CD4-positive, alpha-beta T cell treated with Interleukin-15 for 4 hours (primary cell): Measurements from ENCODE around the gene ATF1.
"Not testable (repeated sequence)": the region's sequence is repeated elsewhere in the genome, so short reads cannot be mapped to it uniquely, and the experiment has no call there.

Experiments
- DNase-seq: peaks from one replicate; pipeline ENCODE4 v3.0.0-alpha.2; 2020; ENCODE audit warnings: low spot score

Gene ATF1

DNA sequence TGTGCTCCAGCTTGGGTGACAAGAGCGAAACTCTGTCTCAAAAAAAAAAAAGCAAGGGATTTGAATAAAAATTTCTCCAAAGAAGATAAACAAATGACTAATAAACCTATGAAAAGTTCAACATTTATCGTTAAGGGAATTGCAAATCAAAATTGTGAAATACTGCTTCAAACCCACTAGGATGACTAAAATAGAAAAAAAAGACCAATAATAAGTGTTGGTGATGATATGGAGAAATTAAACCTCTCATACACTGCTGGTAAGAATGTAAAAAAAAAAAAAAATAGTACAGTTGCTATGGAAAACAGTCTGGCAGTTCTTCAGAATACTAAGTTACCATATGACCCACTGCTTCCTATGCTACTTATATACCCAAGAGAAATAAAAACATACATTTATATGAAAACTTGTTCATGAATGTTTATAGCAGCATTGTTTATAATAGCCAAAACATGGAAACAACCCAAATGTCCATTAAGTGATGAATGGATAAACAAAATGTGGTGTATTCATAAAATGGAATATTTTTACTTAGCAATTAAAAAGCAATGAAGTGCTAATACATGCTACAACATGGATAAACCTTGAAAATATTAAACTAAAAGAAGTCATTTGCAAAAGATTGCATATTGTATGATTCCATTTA lies 39.5 kb downstream of the ATF1 start:
- no peak for DNase-seq

DNA sequence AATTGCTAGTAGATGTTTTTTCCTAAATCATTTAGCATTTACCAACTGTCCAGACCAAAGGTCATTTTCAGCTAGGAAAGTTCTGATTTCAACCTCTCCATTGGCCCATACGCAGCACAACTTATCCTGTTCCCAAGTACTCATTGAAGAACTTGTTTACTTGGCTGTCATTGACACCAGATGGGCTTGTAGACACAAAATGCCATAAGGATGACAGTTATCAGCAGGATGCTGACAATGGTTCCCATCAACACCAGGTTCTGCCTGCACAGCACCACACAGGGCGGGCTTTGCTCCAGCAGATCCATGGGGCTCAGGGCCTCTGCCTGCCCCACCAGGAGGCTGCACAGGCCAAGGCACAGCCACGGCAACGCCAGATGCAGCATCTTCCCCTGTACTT lies 42.3 kb downstream of the ATF1 start:
- DNase-seq: no peak

DNA sequence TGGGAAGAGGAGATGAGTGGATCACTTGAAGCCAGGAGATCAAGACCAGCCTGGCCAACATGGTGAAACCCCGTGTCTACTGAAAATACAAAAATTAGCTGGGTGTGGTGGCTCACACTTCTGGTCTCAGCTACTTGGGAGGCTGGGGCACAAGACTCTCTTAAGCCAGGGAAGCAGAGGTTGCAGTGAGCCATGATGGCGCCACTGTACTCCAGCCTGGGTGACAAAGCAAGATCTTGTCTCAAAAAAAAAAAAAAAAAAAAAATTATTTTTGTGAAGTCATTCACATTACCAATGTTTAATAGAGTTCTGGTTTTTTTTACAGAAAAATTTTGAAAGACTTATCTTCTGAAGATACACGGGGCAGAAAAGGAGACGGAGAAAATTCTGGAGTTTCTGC lies 45.2 kb downstream of the ATF1 start:
- DNase-seq: not testable (repeated sequence)

DNA sequence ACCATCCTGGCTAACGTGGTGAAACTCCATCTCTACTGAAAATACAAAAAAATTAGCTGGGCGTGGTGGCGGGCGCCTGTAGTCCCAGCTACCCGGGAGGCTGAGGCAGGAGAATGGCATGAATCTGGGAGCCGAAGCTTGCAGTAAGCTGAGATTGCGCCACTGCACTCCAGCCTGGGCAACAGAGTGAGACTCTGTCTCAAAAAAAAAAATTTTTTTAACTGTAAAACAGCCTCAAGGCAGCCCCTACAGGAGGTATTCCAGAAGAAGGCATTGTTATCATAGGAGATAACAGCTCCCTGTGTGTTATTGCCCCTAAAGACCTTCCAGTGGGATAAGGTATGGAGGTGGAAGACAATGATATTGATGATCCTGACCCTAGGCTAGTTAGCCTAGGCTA lies 51.0 kb downstream of the ATF1 start:
- DNase-seq: not testable (repeated sequence)

DNA sequence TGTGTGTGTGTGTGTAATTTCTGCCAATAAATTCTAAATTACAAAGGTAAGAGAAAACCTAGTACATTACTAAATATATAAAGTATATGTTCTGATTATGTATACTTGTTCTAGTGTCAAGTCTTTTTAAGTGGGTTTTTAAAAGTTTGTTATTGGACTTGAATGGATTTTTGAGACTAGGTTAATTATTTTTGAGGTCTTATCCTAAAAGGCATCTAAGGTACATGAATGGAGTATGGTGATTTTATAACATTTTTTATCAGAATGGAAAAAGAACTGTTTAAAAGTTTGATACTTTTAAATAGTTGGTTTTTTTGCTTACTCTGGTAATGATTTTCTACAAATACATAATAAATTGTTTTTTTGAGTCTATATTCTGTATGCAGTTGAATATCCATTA lies 56.3 kb downstream of the ATF1 start:
- DNase-seq: no peak

DNA sequence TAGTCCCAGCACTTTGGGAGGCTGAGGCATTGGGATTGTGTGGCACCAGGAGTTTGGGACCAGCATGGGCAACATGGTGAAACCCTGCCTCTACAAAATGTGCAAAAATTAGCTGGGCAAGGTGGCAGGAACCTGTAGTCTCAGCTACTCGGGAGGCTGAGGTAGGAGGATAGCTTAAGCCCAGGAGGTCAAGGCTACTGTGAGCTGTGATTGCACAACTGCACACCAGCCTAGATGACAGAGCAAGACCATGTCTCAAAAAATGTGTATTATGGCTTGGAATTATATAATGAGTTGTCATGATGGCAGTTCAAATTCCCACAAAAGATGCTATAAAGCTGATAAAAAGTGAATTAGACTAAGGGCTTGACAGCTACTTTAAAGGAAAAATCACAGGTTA lies 58.2 kb downstream of the ATF1 start:
- DNase-seq: no peak

DNA sequence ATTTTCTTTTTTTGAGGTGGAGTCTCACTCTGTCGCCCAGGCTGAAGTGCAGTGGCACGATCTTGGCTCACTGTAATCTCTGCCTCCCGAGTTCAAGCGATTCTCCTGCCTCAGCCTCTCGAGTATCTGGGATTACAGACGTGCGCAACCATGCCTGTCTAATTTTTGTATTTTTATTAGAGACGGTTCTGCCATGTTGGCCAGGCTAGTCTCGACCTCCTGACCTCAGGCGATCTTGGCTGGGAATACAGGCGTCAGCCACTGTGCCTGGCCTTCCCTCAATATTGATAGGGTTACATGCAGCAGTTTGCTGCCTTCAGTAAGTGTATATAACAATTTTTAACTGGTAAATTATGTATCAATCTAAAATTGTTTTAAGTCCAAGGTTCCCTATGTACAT lies 59.8 kb downstream of the ATF1 start:
- not testable (repeated sequence) for DNase-seq

DNA sequence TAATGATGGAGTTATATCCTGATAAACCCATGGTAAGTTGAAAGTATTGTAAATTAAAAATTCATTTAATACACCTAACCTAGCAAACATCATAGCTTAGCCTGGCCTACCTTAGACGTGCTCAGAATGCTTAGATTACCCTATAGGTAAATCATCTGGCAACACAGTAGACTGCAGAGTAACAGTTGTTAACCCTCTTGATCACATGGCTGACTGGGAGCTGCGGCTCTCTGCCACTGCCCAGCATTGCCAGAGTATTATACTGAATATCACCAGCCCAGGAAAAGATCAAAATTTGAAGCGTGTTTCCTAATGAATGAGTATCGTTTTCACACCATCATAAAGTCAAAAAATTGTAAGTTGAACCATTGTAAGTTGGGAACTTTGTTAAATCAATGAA lies 61.0 kb downstream of the ATF1 start:
- no peak for DNase-seq

DNA sequence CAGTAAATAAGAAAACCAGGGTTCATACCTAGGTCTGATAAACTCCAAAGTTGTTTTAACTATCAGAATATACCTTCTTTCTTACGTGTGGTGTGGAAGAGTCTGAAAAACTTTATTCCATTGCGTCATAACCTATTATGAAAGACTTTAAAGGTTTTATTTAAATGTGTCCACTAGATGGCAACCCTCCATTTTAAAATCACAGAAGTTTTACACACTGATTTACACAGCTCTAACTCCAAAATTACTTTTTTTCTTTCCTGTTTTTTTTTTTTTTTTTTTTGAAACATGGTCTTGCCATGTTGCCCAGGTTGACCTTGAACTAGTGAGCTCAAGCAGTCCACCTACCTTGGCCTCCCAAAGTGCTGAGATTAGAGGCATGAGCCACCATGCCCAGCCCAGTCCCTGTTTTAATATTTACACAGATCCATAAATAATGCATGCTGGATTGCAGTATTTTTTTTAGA lies 61.5 kb downstream of the ATF1 start:
- DNase-seq: peak; percentile 48

DNA sequence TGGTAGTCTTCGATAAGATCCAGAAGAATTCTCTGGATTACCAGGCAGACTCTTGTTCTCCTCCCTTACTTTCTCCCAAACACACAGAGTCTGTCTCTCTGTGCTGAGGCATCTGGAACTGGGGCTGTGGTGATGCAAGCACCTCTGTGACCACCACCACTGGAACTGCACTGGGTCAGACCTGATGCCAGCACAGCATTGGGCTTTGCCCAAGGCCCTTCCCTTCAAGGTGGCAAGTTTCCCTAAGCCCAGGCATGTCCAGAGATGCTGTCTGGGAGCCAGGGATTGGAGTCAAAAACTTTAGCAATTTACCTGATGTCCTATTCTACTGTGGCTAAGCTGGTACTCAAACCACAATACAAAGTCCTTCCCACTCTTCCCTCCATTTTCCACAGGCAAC lies 64.2 kb downstream of the ATF1 start:
- DNase-seq: no peak

DNA sequence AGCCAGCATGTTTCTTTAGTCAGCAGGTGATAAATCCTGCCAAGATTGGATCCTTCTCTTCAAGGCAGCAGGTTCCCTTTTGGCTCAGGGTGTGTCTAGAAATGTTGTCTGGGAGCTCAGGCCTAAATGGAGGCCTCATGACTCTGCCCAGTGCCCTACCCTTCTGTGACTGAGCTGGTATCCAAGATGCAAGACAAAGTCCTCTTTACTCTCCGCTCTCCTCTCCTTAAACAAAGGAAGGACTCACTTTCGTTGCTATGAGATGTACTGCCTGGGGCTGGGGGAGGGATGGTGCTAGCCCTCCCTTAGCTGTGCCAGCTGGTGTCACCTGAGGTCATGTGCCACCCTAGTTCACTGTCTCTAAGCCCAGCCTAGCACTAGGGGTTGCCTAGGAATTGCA lies 65.0 kb downstream of the ATF1 start:
- no peak for DNase-seq

DNA sequence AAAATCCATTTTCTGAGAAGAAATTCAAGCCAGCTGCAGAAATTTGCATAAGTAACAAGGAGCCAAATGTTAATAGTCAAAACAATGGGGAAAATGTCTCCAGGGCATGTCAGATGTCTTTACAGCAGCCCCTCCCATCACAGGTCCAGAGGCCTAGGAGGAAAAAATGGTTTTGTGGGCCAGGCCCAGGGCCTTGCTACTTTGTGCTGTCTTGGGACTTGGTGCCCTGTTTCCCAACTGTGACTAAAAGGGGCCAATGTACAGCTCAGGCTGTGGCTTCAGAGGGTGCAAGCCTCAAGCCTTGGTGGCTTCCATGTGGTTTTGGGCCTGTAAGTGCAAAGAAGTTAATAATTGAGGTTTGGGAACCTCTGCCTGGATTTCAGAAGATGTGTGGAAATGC lies 69.9 kb downstream of the ATF1 start:
- not testable (repeated sequence) for DNase-seq

DNA sequence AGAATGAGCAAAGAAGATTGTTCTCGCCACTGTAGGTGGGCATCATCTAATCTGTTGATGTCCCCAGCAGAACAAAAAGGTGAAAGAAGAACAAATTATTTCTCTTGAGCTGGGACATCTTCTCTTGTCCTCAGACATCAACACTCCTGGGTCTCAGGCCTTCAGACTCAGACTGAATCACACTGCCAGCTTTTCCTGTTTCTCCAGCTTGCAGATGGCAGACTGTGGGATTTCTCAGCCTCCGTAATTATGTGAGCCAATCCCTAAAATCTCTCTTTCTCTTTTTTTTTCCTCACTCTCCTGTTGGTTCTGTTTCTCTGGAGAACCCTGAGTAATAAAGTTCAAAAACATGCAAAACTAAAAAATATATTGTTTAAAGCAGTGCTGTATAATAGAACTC lies 75.1 kb downstream of the ATF1 start:
- DNase-seq: no peak

DNA sequence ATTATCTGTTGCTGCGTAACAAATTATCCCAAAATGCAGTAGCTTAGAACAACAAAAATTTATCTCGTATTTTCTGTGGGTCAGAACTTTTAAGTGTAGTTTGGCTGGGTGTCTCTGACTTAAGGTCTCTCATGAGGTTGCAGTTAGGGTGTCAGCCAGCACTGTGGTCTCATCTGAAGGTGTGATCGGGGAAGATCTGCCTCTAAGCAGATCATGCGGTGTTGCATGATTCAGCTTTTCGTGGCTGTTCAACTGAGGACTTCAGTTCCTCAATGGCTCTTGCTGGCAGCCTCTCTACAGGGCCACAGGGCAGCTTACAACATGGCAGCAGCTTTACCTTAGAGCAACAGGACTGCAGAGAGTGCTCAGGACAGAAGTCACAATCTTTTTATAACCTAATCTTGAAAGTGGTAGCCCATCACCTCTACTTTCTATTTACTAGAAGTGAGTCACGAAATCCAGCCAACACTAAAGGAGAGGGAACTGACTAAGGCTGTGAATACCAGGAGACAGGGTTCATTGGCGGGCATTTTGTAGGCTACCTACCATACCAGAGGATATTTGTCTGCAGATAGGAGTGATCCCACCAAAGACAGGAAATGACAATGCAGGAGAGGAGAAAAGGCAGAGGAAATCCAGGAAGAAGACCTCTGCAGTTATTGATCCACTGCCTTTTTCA lies 77.0 kb downstream of the ATF1 start:
- no peak for DNase-seq

DNA sequence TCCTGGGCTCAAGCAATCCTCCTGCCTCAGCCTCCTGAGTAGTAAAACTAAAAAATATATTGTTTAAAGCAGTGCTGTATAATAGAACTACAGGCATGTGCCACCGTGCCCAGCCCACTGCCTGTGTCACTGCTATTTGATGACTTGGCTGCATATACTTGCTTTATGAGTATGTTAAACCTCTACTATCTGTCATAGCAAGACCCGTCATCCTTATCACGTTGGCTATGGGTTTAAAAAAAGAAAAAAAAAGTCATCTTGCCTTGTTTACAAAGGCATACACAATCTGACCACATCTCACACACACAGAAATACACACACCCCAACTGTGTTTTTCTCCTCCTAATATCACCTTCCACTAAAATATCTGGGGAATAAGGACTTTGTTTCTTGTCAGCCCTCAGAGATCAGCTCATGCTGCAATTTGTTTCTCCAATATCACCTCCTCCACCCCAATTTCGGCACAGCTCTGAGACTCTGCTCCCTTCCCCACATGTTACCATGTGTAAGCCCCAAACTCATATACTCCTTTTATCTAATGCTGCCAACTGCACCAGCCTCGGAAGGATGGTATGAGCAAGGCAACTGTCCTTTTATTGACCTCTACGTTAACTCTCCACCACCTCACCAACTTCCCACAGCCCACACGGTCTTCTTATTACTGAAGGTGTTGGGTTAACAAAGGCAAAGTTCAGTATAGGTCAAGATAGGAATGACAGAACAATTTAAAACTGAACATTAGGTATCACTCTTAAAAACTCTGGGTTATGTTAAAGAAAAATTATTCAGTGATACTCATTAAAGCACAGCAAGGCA lies 78.0 kb downstream of the ATF1 start:
- DNase-seq: no peak

DNA sequence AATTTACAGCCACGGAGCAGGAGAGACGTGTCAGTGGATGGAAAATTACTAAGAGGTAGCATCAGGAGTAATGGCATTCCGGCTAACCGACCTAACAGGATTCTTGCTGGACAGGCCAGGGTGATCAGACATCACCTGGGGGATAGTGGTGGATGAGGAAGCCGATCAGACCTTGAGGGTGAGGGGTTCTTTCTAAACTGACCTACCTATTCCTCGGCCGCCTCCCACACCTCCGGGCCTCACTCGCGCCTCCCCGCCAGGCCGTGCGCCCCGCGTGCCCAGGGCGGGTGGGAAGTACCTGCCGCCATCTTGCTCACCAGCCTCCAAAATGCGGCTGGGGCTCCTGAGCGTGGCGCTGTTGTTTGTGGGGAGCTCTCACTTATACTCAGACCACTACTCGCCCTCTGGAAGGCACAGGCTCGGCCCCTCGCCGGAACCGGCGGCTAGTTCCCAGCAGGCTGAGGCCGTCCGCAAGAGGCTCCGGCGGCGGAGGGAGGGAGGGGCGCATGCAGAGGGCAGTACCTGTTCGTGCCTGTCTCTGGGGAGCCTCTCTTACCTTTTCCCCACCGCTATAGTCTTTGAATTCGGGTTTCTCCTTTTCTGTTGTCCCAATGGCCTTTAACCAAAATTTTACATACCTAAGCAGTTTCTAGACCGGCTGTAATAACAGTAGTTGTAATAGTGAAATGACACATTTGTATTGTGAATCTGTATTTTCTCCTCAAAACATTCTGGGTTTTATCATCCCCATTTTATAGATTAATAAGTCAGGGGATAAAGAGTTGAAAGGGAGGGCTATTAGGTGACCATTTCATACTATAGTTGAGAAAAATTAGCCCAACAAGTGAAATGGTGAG lies 79.0 kb downstream of the ATF1 start, which contains the start of gene TMPRSS12:
TMPRSS12 (plus strand) TSS at position 290 of the 857 bp plus-strand sequence; CDS start at position 329, 39 bp downstream.
- DNase-seq: no peak

DNA sequence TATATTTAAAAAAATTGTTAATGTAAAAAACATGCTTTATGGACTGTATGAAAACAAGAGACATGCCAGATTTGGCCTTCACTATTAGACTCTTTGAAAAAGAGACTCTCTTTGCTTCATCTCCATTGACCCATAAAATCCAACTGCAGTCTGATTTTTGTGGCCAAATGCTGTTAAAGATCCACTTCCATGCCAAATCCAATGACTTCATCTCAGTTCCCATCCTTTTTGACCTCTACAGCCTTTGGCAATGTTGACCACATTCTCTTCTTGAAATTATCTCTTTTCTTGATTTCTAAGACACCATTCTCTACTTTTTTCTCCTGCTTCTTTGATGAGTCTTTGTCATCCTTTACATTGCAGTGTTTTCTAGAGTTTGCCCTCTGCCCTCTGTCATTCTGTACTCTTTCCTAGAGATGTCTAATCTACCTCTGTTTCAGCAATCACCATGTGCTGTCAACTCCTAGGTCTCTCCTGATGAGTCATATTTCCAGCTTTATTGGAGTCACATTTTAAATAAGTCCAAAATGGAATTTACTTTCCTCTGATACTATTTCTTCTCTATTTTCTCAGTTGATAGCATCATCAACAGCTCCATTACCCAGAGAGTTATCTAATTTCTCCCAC lies 81.2 kb downstream of the ATF1 start:
- DNase-seq: no peak

DNA sequence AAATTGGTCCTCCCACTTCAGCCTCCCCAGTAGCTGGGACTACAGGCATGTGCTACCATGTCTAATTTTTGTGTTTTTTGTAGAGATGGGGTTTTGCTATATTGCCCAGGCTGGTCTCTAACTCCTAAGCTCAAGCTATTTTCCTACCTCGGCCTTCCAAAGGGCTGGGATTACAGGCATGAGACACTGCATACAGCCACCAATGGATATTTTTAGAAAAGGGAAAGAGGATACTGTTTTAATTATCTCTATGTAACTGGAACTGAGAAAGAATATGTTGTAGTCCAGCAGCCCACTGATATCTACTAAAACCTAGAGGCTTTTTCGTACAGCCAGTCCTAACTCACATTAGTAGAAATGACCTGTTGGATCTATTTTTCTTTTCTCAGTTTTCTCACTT lies 85.1 kb downstream of the ATF1 start:
- no peak for DNase-seq

DNA sequence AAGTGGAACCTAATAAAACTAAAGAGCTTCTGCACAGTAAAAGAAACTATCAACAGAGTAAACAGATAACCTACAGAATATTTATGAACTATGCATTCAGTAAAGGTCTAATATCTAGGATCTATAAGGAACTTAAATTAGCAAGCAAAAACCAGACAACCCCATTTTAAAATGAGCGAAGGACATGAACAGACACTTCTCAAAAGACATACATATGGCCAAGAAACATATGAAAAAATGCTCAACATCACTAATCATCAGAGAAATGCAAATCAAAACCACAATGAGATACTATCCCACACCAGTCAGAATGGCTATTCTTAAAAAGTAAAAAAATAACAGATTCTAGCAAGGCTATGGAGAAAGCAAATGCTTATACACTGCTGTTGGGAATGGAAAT lies 91.3 kb downstream of the ATF1 start:
- DNase-seq: not testable (repeated sequence)

DNA sequence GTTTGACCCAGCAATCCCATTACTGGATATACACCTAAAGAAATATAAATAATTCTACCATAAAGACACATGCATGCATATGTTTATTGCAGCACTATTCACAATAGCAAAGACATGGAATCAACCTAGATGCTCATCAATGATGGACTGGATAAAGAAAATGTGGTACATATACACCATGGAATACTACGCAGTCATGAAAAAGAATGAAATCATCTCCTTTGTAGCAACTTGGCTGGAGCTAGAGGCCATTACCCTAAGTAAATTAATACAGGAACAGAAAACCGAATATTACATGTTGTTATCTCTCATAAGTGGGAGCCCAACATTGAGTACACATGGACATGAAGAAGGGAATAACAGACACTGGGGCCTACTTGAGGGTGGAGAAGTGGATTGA lies 91.8 kb downstream of the ATF1 start:
- not testable (repeated sequence) for DNase-seq

DNA sequence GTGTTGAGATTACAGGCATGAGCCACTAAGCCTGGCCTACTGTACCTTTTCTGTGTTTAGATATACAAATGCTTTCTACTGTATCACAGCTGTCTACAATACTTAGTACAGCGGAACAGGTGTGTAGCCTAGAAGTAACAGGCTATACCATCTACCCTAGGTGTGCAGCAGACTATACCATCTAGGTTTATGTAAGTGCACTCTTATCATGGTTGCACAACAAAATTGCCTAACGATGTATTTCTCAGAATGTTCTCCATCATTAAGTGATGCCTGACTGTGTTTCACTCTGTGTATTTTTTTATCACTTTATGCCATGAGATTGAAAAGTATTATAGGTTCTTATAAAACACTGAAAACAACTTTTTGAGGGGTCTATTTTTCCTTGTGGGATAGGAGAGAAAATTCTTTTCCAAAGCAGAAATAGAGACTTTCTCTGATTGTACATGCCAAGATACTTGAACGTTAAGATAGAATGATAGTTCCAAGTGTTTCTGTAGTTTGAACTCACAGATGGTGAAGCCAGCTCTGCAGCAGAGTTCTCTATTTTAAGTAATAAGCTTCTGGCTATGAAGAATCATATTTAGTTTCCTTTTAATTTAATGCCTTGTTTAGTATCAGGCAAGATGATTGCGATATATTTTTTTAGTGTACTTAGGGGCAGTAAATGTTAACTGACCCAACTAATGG lies 95.9 kb downstream of the ATF1 start:
- DNase-seq: no peak
